Measurements from ENCODE around the gene PREX1.
A peak's percentile ranks its signal among the peaks of the same experiment; 100 is the strongest.

The PREX1 gene

DNA sequence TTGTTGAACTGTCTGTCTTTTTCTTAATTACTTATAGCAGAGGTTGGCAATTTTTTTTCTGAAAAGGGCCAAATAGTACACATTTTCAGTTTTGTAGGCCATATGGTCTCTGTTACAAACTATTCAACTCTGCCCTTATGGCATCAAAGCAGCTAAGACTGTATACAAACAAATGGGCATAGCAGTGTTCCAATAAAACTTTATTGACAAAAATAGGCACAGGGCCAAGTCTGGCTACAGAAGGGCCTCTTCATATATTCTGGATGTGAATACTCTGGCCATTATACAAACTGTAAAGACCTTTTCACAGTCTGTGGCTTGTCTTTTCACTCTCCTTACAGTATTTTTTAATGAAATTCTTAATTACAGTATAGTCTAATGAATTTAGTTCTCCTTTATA, 132.1 kb downstream of the PREX1 start:
- no peak overlapping the region for H2BK120ac ChIP-seq (ENCODE audit: low read depth, low read length)
- no peak overlapping the region for H3K18ac ChIP-seq (ENCODE audit: low read depth in 1 of 2, low read length in 2 of 2)
- no peak overlapping the region for H3K23ac ChIP-seq (ENCODE audit: low read length in 2 of 2)
- H2BK12ac ChIP-seq (ENCODE audit: low read length in 2 of 2) = no peak overlapping the region
- no peak overlapping the region for H3K4ac ChIP-seq (ENCODE audit: low read depth in 1 of 2, low read length in 2 of 2)
- H4K8ac ChIP-seq (ENCODE audit: low read length) = no peak overlapping the region
- H3K14ac ChIP-seq (ENCODE audit: low read length in 2 of 2) = no peak overlapping the region
- H3K9me3 ChIP-seq (ENCODE audit: control insufficient read depth, low read length) = no peaks in the 10 kb centered on the region
- no peak overlapping the region for H2BK15ac ChIP-seq (ENCODE audit: low read depth, poor library complexity, severe bottlenecking)
- H4K91ac ChIP-seq (ENCODE audit: low read length) = no peak overlapping the region
- peaks cover 5% of the 10 kb centered on the region for H3K79me1 ChIP-seq (replicated peaks; ENCODE audit: low read length, poor library complexity, severe bottlenecking)
- H3K4me3 ChIP-seq (ENCODE audit: insufficient read depth in 1 of 2, low read depth in 1 of 2, low read length in 2 of 2) = no peak overlapping the region
- H2AK5ac ChIP-seq (ENCODE audit: low read length, severe bottlenecking) = no peak overlapping the region
- no peak overlapping the region for H3K9ac ChIP-seq (ENCODE audit: low read length)
- H3K4me2 ChIP-seq (ENCODE audit: low read length, poor library complexity, severe bottlenecking) = no peak overlapping the region
- no peak overlapping the region for H2AFZ ChIP-seq (ENCODE audit: low read depth, low read length)
- peaks cover 14% of the 10 kb centered on the region for H3K4me1 ChIP-seq (ENCODE audit: control insufficient read depth, insufficient read depth, low read depth, low read length)
- no peak overlapping the region for H3K27ac ChIP-seq (ENCODE audit: low read length, poor library complexity, severe bottlenecking)
- peaks cover 0 to 10% of the 10 kb centered on the region in 2 experiments for H3K27me3 ChIP-seq (ENCODE audit: control insufficient read depth in 1 of 2, insufficient read depth in 1 of 2, low read length in 2 of 2)
- no peak overlapping the region for H2BK5ac ChIP-seq (ENCODE audit: low read depth, low read length, poor library complexity, severe bottlenecking)
- H3K36me3 ChIP-seq (ENCODE audit: control insufficient read depth in 1 of 2, insufficient read depth in 2 of 2, low read depth in 1 of 2, low read length in 2 of 2) = peaks cover 4 to 10% of the 10 kb centered on the region in 2 experiments
- DNase-seq = no peak

DNA sequence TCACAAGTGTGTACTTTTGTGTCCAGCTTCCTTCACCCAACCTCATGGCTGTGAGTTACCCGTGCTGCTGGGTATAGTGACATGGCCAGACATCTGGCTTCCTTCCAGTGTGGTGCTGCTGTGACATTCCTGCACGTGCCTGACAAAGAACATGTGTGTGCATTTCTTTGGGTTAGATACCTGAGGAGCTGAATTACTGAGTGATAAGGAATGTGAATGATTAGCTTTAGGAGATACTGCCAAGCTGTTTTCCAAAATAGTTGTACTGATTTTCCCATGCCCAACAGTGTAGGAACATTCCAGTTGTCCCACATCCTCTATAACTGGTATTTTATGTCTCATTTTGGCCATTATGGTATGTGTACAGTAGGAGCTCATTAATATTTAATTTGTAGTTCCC, 132.5 kb downstream of the PREX1 start:
- Histone ChIP-seq H2BK5ac (ENCODE audit: low read depth, low read length, poor library complexity, severe bottlenecking) (no peak overlapping the region), H3K23ac (ENCODE audit: low read length in 2 of 2) (no peak overlapping the region), H2AFZ (ENCODE audit: low read depth, low read length) (no peak overlapping the region), H3K4me1 (ENCODE audit: control insufficient read depth, insufficient read depth, low read depth, low read length) (peaks cover 14% of the 10 kb centered on the region), H3K14ac (ENCODE audit: low read length in 2 of 2) (no peak overlapping the region), H2BK15ac (ENCODE audit: low read depth, poor library complexity, severe bottlenecking) (no peak overlapping the region), H3K27ac (ENCODE audit: low read length, poor library complexity, severe bottlenecking) (no peak overlapping the region), H3K79me1 (replicated peaks; ENCODE audit: low read length, poor library complexity, severe bottlenecking) (peaks cover 5% of the 10 kb centered on the region), H2BK12ac (ENCODE audit: low read length in 2 of 2) (no peak overlapping the region), H3K4me3 (ENCODE audit: insufficient read depth in 1 of 2, low read depth in 1 of 2, low read length in 2 of 2) (no peak overlapping the region), H3K27me3 (ENCODE audit: control insufficient read depth in 1 of 2, insufficient read depth in 1 of 2, low read length in 2 of 2) (peaks cover 0 to 9% of the 10 kb centered on the region in 2 experiments), H3K9ac (ENCODE audit: low read length) (no peak overlapping the region), H2AK5ac (ENCODE audit: low read length, severe bottlenecking) (peak overlapping the region; percentile 51), H3K18ac (ENCODE audit: low read depth in 1 of 2, low read length in 2 of 2) (no peak overlapping the region), H3K36me3 (ENCODE audit: control insufficient read depth in 1 of 2, insufficient read depth in 2 of 2, low read depth in 1 of 2, low read length in 2 of 2) (peaks cover 4 to 15% of the 10 kb centered on the region in 2 experiments), H2BK120ac (ENCODE audit: low read depth, low read length) (no peak overlapping the region), H4K8ac (ENCODE audit: low read length) (no peak overlapping the region), H3K4me2 (ENCODE audit: low read length, poor library complexity, severe bottlenecking) (no peak overlapping the region), H3K4ac (ENCODE audit: low read depth in 1 of 2, low read length in 2 of 2) (no peak overlapping the region), H3K9me3 (ENCODE audit: control insufficient read depth, low read length) (no peaks in the 10 kb centered on the region), H4K91ac (ENCODE audit: low read length) (no peak overlapping the region)
- no peak for DNase-seq
- 64% methylated on average over 2 of the region's 2 CpGs for WGBS

DNA sequence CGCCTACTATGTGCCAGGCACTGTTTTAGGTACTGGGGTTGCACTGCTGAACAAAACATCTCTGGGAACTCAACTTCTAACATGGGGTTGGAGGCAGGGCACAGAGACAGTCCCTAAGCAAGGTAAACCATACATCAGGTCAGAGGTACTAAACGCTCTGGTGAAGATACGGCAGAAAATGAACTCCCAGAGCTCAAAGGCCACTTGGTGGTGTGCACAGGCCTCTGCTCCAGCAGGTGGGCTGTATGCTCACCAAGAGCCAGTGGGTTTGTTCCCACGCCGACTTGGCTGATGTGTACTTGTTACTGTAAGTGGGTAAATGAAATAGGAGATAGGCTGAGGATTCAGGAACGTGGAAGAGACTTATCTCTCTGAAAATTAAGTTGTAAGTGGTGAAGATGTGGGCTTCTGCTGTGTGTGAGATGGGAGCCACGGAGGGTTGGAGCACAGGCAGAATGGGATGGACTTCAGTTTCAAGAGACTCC, 133.4 kb downstream of the PREX1 start:
- Histone ChIP-seq H3K4me1 (ENCODE audit: control insufficient read depth, insufficient read depth, low read depth, low read length) (peaks cover 14% of the 10 kb centered on the region), H3K4ac (ENCODE audit: low read depth in 1 of 2, low read length in 2 of 2) (no peak overlapping the region), H3K18ac (ENCODE audit: low read depth in 1 of 2, low read length in 2 of 2) (no peak overlapping the region), H2BK120ac (ENCODE audit: low read depth, low read length) (no peak overlapping the region), H3K36me3 (ENCODE audit: control insufficient read depth in 1 of 2, insufficient read depth in 2 of 2, low read depth in 1 of 2, low read length in 2 of 2) (peaks cover 0 to 16% of the 10 kb centered on the region in 2 experiments), H4K91ac (ENCODE audit: low read length) (no peak overlapping the region), H3K4me2 (ENCODE audit: low read length, poor library complexity, severe bottlenecking) (no peak overlapping the region), H3K9me3 (ENCODE audit: control insufficient read depth, low read length) (no peaks in the 10 kb centered on the region), H3K27ac (ENCODE audit: low read length, poor library complexity, severe bottlenecking) (no peak overlapping the region), H3K23ac (ENCODE audit: low read length in 2 of 2) (no peak overlapping the region), H2BK12ac (ENCODE audit: low read length in 2 of 2) (no peak overlapping the region), H3K27me3 (ENCODE audit: control insufficient read depth in 1 of 2, insufficient read depth in 1 of 2, low read length in 2 of 2) (peaks cover 0 to 9% of the 10 kb centered on the region in 2 experiments), H3K9ac (ENCODE audit: low read length) (no peak overlapping the region), H2AK5ac (ENCODE audit: low read length, severe bottlenecking) (peak overlapping the region; percentile 50), H2BK5ac (ENCODE audit: low read depth, low read length, poor library complexity, severe bottlenecking) (no peak overlapping the region), H2BK15ac (ENCODE audit: low read depth, poor library complexity, severe bottlenecking) (no peak overlapping the region), H2AFZ (ENCODE audit: low read depth, low read length) (no peak overlapping the region), H3K14ac (ENCODE audit: low read length in 2 of 2) (no peak overlapping the region), H3K4me3 (ENCODE audit: insufficient read depth in 1 of 2, low read depth in 1 of 2, low read length in 2 of 2) (no peak overlapping the region), H3K79me1 (replicated peaks; ENCODE audit: low read length, poor library complexity, severe bottlenecking) (peaks cover 5% of the 10 kb centered on the region), H4K8ac (ENCODE audit: low read length) (no peak overlapping the region)
- whole genome bisulfite sequencing = 87% methylated on average over 7 of the region's 7 CpGs
- no peak for DNase-seq

DNA sequence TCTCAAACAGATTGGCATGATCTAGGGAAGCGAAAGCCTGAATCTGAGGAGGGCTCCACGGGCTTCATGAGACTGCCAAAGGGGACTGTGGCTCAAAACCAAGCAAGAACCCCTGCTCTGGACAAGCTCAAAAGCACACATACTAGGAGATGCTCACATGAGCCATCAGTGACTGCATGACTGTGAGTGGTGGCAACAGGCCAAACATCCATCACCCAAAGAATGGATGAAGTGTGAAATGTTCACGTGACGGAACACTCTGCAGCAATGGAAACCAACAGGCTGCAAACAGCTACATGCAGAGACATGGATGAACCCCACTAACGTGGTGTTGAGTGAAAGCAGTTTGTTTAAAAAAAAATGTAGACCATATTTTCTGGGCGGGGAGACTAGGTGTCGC, 136.3 kb downstream of the PREX1 start:
- no peak overlapping the region for H2AFZ ChIP-seq (ENCODE audit: low read depth, low read length)
- H3K9me3 ChIP-seq (ENCODE audit: control insufficient read depth, low read length) = no peaks in the 10 kb centered on the region
- H4K8ac ChIP-seq (ENCODE audit: low read length) = no peak overlapping the region
- no peak overlapping the region for H3K4me3 ChIP-seq (ENCODE audit: insufficient read depth in 1 of 2, low read depth in 1 of 2, low read length in 2 of 2)
- H3K23ac ChIP-seq (ENCODE audit: low read length in 2 of 2) = no peak overlapping the region
- H3K18ac ChIP-seq (ENCODE audit: low read depth in 1 of 2, low read length in 2 of 2) = no peak overlapping the region
- peaks cover 5% of the 10 kb centered on the region for H3K4me1 ChIP-seq (ENCODE audit: control insufficient read depth, insufficient read depth, low read depth, low read length)
- H2BK12ac ChIP-seq (ENCODE audit: low read length in 2 of 2) = no peak overlapping the region
- peaks cover 0 to 9% of the 10 kb centered on the region in 2 experiments for H3K27me3 ChIP-seq (ENCODE audit: control insufficient read depth in 1 of 2, insufficient read depth in 1 of 2, low read length in 2 of 2)
- no peak overlapping the region for H2BK5ac ChIP-seq (ENCODE audit: low read depth, low read length, poor library complexity, severe bottlenecking)
- H3K9ac ChIP-seq (ENCODE audit: low read length) = no peak overlapping the region
- no peak overlapping the region for H3K14ac ChIP-seq (ENCODE audit: low read length in 2 of 2)
- no peak overlapping the region for H2BK120ac ChIP-seq (ENCODE audit: low read depth, low read length)
- no peak overlapping the region for H2BK15ac ChIP-seq (ENCODE audit: low read depth, poor library complexity, severe bottlenecking)
- no peak overlapping the region for H3K4me2 ChIP-seq (ENCODE audit: low read length, poor library complexity, severe bottlenecking)
- no peak overlapping the region for H2AK5ac ChIP-seq (ENCODE audit: low read length, severe bottlenecking)
- H4K91ac ChIP-seq (ENCODE audit: low read length) = no peak overlapping the region
- H3K27ac ChIP-seq (ENCODE audit: low read length, poor library complexity, severe bottlenecking) = no peak overlapping the region
- DNase-seq = no peak
- 81% methylated on average over 7 of the region's 7 CpGs for WGBS
- H3K36me3 ChIP-seq (ENCODE audit: control insufficient read depth in 1 of 2, insufficient read depth in 2 of 2, low read depth in 1 of 2, low read length in 2 of 2) = peaks cover 0 to 16% of the 10 kb centered on the region in 2 experiments
- H3K4ac ChIP-seq (ENCODE audit: low read depth in 1 of 2, low read length in 2 of 2) = no peak overlapping the region
- peaks cover 2% of the 10 kb centered on the region for H3K79me1 ChIP-seq (replicated peaks; ENCODE audit: low read length, poor library complexity, severe bottlenecking)
